ENCODE data around the gene PTPDC1. TPM values are rescaled to one million over a fixed set of nuclear protein-coding genes. Genes with fewer than 3 reads are reported as not detected.

PTPDC1 gene
- total and polyA plus RNA-seq, 9 of the 15 experiments (the other 6 are each of a cell fraction or from before 2014, with no cell fraction given): 1.1 to 8.1 (median 5.7) TPM

DNA sequence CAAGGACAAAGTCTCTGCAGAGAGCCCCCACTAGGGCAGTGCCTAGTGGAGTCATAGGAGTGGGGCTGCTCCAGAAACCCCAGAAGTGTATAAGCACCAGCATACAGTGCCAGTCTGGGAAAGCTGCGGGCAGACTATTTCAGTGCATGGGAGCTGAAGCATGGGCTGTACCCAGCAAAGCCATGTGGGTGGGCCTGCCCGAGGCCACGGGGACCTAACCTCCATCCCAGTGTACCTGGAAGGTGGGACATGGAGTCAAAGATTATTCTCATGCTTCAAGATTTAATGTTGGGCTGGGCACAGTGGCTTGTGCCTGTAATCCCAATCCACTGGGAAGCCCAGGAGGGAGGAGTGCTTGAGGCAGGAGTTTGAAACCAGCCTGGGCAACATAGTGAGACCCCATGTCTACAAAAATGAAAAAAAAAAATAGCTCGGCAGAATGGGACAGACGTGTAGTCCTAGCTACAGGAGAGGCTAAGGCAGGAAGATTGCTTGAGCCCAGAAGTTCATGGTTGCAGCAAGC lies 36.7 kb downstream of the PTPDC1 start:
- TF ChIP-seq, protein P1, sequence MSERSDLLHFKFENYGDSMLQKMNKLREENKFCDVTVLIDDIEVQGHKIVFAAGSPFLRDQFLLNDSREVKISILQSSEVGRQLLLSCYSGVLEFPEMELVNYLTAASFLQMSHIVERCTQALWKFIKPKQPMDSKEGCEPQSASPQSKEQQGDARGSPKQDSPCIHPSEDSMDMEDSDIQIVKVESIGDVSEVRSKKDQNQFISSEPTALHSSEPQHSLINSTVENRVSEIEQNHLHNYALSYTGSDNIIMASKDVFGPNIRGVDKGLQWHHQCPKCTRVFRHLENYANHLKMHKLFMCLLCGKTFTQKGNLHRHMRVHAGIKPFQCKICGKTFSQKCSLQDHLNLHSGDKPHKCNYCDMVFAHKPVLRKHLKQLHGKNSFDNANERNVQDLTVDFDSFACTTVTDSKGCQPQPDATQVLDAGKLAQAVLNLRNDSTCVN (CRISPR knock-in tag; IDR thresholded peaks at IDR 0.05): no peak
- peak; percentile 58 for TF ChIP-seq ZNF121 (CRISPR knock-in tag; conservative IDR thresholded peaks at IDR 0.05)
- no peak for TF ChIP-seq HNRNPH1 (optimal IDR thresholded peaks at IDR 0.05; ENCODE audit: low read depth, low read length)
- WGBS (ENCODE audit: insufficient coverage, low coverage, missing lambda C conversion rate): 71% methylated on average over 5 of the region's 5 CpGs
- no peaks in the 10 kb centered on the region for H3K79me2 ChIP-seq (ENCODE audit: control insufficient read depth, insufficient read depth, low read length)
- H2AFZ ChIP-seq (ENCODE audit: low read depth, low read length): no peak overlapping the region
- no peak overlapping the region for H3K4me3 ChIP-seq
- no peaks in the 10 kb centered on the region for H3K36me3 ChIP-seq (ENCODE audit: control insufficient read depth, insufficient read depth, low read length)
- DNase-seq (ENCODE audit: extremely low read depth in 1 of 4, low spot score in 3 of 4) (no peak), ATAC-seq (0 out of 3 replicates have a peak, but pooled peaks have one; percentile 26), FAIRE-seq (no peak)
- no peaks in the 10 kb centered on the region; a peak in 2 of 5 replicates for H3K4me1 ChIP-seq (replicated peaks in 1 of 2; ENCODE audit: control insufficient read depth in 2 of 2, insufficient read depth in 2 of 2, low read length in 2 of 2)
- H3K9me3 ChIP-seq (replicated peaks; ENCODE audit: control insufficient read depth, insufficient read depth, low read depth, low read length): peaks cover 3% of the 10 kb centered on the region; the same call in 1 of the 2 replicates
- in situ Hi-C loops (cut with MboI): no loop called here
- no peak overlapping the region for H3K27ac ChIP-seq (ENCODE audit: extremely low read depth, low read depth, low read length)
- no peaks in the 10 kb centered on the region for H4K20me1 ChIP-seq (replicated peaks; ENCODE audit: control insufficient read depth, insufficient read depth, low read length)
- ChIA-PET CTCF (ENCODE audit: low intra/inter-chr PET ratio) (no interaction called here), POLR2A (interaction anchor here (0.9 to 1.1 kb wide), 2 partner anchors 8 to 11 kb away, joined by 3 to 5 read pairs; no protein-coding TSS in a partner anchor)
- no peak overlapping the region for H3K4me2 ChIP-seq (ENCODE audit: insufficient read depth, low read length)
- intact Hi-C loops (cut with micrococcal nuclease): no loop called here
- no peaks in the 10 kb centered on the region for H3K27me3 ChIP-seq (ENCODE audit: control insufficient read depth in 2 of 2, insufficient read depth in 2 of 2, low read length in 2 of 2)
- BruUV-seq (replicated peaks): no TSS peak
- no peak overlapping the region for H3K9ac ChIP-seq (ENCODE audit: insufficient read depth in 1 of 2, low read depth in 2 of 2, low read length in 2 of 2)
- H3K9me1 ChIP-seq (ENCODE audit: control insufficient read depth, insufficient read depth, low read length): no peaks in the 10 kb centered on the region

DNA sequence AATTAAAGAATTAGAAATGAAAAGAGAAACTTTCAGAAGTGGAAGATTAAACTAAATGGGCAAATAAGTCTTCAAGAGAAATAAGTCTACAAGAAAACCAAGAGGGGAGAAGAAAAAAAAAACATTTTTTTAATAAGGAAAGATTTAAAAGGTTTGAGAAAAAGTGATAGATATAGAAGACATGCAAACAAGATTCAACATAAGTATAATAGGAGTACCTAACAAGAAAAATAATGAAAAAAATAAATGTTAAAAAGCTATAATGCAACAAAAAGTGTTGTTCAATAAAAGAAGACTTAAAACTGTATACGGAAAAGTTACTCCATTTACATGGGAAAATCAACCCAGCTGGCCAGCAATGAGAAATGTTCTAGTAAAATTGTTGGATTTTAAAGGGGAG lies 42.6 kb downstream of the PTPDC1 start:
- Histone ChIP-seq H3K36me3 (ENCODE audit: control insufficient read depth, insufficient read depth, low read length) (no peaks in the 10 kb centered on the region), H3K9ac (ENCODE audit: insufficient read depth in 1 of 2, low read depth in 2 of 2, low read length in 2 of 2) (no peak overlapping the region), H3K4me2 (ENCODE audit: insufficient read depth, low read length) (no peak overlapping the region), H4K20me1 (replicated peaks; ENCODE audit: control insufficient read depth, insufficient read depth, low read length) (no peaks in the 10 kb centered on the region), H3K4me1 (replicated peaks in 1 of 2; ENCODE audit: control insufficient read depth in 2 of 2, insufficient read depth in 2 of 2, low read length in 2 of 2) (no peaks in the 10 kb centered on the region), H3K27ac (ENCODE audit: extremely low read depth, low read depth, low read length) (no peak overlapping the region), H3K27me3 (ENCODE audit: control insufficient read depth in 2 of 2, insufficient read depth in 2 of 2, low read length in 2 of 2) (no peaks in the 10 kb centered on the region), H3K9me3 (replicated peaks; ENCODE audit: control insufficient read depth, insufficient read depth, low read depth, low read length) (peaks cover 14% of the 10 kb centered on the region), H2AFZ (ENCODE audit: low read depth, low read length) (no peak overlapping the region), H3K79me2 (ENCODE audit: control insufficient read depth, insufficient read depth, low read length) (no peaks in the 10 kb centered on the region), H3K4me3 (no peak overlapping the region), H3K9me1 (ENCODE audit: control insufficient read depth, insufficient read depth, low read length) (no peaks in the 10 kb centered on the region)
- BruUV-seq (replicated peaks): no TSS peak
- intact Hi-C loops (cut with micrococcal nuclease) (no loop called here), in situ Hi-C loops (cut with MboI) (no loop called here)
- ATAC-seq: no peak
- no peak for FAIRE-seq
- TF ChIP-seq TRIM24 (IDR thresholded peaks at IDR 0.05): 0 out of 4 replicates have a peak, but pooled peaks of 1 of the 2 experiments have one; percentile 40
- no peak for TF ChIP-seq MTA2 (IDR thresholded peaks at IDR 0.05; ENCODE audit: low read depth)
- POLR2A ChIA-PET: no interaction called here
- WGBS (ENCODE audit: insufficient coverage, low coverage, missing lambda C conversion rate): 40% methylated on average over 1 of the region's 1 CpG
- DNase-seq (ENCODE audit: extremely low read depth in 1 of 4, low spot score in 3 of 4): no peak
- CTCF ChIA-PET (ENCODE audit: low intra/inter-chr PET ratio): no interaction called here

Measured in K562 (cell line).